ENCODE measurements around the gene COL6A3. TPM values are rescaled to one million over a fixed set of nuclear protein-coding genes. Genes with fewer than 3 reads are reported as not detected.

The COL6A3 gene
- total and polyA plus RNA-seq, 7 donors: 15.5 to 75.2 (median 59.1) TPM

- no peaks in the 10 kb centered on the region for H3K27me3 ChIP-seq (ENCODE audit: insufficient read depth in 3 of 3, low read length in 2 of 3)
- H3K4me3 ChIP-seq: peak overlapping the region; percentile 40
- DNase-seq (peak; percentile 84 to 92), ATAC-seq (peak; percentile 94 to 98 (median 95))
- intact Hi-C loops (cut with DNase I): loop anchor here (2.0 to 10.0 kb wide), 4 partner anchors 51 to 1177 kb away; partner anchors contain the start of gene PRLH (in 1 of the 2)
- H3K27ac ChIP-seq: peak overlapping the region; percentile 31
- H3K4me1 ChIP-seq: peaks cover 14% of the 10 kb centered on the region
- H3K36me3 ChIP-seq (ENCODE audit: insufficient read depth in 1 of 2, low read depth in 1 of 2): no peaks in the 10 kb centered on the region
- TF ChIP-seq CTCF (IDR thresholded peaks at IDR 0.05): peak; percentile 82
- WGBS, 3 donors: 15 to 16% (median 16%) methylated on average over 23 of the region's 23 CpGs
- no peaks in the 10 kb centered on the region for H3K9me3 ChIP-seq
Measured at GRCh38 chr2:237421542-237422116, 7.7 kb upstream of the COL6A3 start.

GRCh38 chr2:237418300-237418699, 4.3 kb upstream of the COL6A3 start:
- intact Hi-C loops (cut with DNase I): no loop called here
- Histone ChIP-seq H3K27me3 (ENCODE audit: insufficient read depth in 3 of 3, low read length in 2 of 3) (no peaks in the 10 kb centered on the region), H3K4me1 (peaks cover 14% of the 10 kb centered on the region), H3K4me3 (no peak overlapping the region), H3K9me3 (no peaks in the 10 kb centered on the region), H3K36me3 (ENCODE audit: insufficient read depth in 1 of 2, low read depth in 1 of 2) (no peaks in the 10 kb centered on the region), H3K27ac (no peak overlapping the region)
- no peak for DNase-seq
- WGBS, 3 donors: 72 to 88% (median 80%) methylated on average over 3 of the region's 3 CpGs
- no peak for ATAC-seq
- TF ChIP-seq CTCF (IDR thresholded peaks at IDR 0.05): no peak

GRCh38 chr2:237412988-237413776, 782 bp downstream of the COL6A3 start:
- Histone ChIP-seq H3K27me3 (ENCODE audit: insufficient read depth in 3 of 3, low read length in 2 of 3) (no peaks in the 10 kb centered on the region), H3K36me3 (ENCODE audit: insufficient read depth in 1 of 2, low read depth in 1 of 2) (no peaks in the 10 kb centered on the region), H3K9me3 (no peaks in the 10 kb centered on the region), H3K27ac (peak overlapping the region; percentile 58), H3K4me3 (peak overlapping the region; percentile 59), H3K4me1 (peaks cover 7% of the 10 kb centered on the region)
- intact Hi-C loops (cut with DNase I): loop anchor here in 1 of 2 donors (5.0 kb wide), 1 partner anchor 246 kb away; no protein-coding TSS in a partner anchor
- TF ChIP-seq CTCF (IDR thresholded peaks at IDR 0.05): no peak
- WGBS, 3 donors: 63 to 67% (median 66%) methylated on average over 25 of the region's 25 CpGs
- ATAC-seq: peak in 2 of 4 donors; percentile 16 to 21
- peak in 1 of 2 donors; percentile 68 for DNase-seq

- Histone ChIP-seq H3K27ac (peak overlapping the region; percentile 58), H3K9me3 (no peaks in the 10 kb centered on the region), H3K27me3 (ENCODE audit: insufficient read depth in 3 of 3, low read length in 2 of 3) (no peaks in the 10 kb centered on the region), H3K36me3 (ENCODE audit: insufficient read depth in 1 of 2, low read depth in 1 of 2) (no peaks in the 10 kb centered on the region), H3K4me1 (peaks cover 12% of the 10 kb centered on the region), H3K4me3 (peak overlapping the region; percentile 59)
- 78 to 80% (median 78%) methylated on average over 7 of the region's 7 CpGs for WGBS, 3 donors
- DNase-seq (no peak), ATAC-seq (no peak)
- TF ChIP-seq CTCF (IDR thresholded peaks at IDR 0.05): no peak
- intact Hi-C loops (cut with DNase I): loop anchor here in 1 of 2 donors (5.0 kb wide), 1 partner anchor 245 kb away; no protein-coding TSS in a partner anchor
Measured at GRCh38 chr2:237412646-237412987, 1.3 kb downstream of the COL6A3 start.
